Spleen (tissue), 7 donors: Measurements from ENCODE around the gene TEDC2.

Source experiments
- POLR2A ChIP-seq, 3 donors: fragments of 450-650 bp; IDR thresholded peaks; one replicate each; pipeline ENCODE4 v1.5.1; 2017; ENCODE audit warnings: antibody characterized with exemption in 3 of 3, mild to moderate bottlenecking in 1 of 3
- TF ChIP-seq, protein P1 (sequence below), 11 experiments: fragments of 200-600 bp in 7 of 11; fragments of 450-650 bp in 4 of 11; sonication (generic) in 4 of 11; IDR thresholded peaks in 8 of 11; conservative IDR thresholded peaks in 3 of 11; 1 replicate in 7 of 11; 2 replicates in 4 of 11; pipeline versions ENCODE4 v1.4.0 to v1.8.0; 2016 to 2021; ENCODE audit warnings: antibody characterized with exemption in 11 of 11, inconsistent platforms in 4 of 11, mild to moderate bottlenecking in 1 of 11
- donor health status: DM: no; HTN: no; CAD: no; lungs with moderate emphysema.
- donor health status: DM: no; HTN: no; CAD: no.
- donor health status: DM: no; HTN: no; CAD: no.

DNA sequence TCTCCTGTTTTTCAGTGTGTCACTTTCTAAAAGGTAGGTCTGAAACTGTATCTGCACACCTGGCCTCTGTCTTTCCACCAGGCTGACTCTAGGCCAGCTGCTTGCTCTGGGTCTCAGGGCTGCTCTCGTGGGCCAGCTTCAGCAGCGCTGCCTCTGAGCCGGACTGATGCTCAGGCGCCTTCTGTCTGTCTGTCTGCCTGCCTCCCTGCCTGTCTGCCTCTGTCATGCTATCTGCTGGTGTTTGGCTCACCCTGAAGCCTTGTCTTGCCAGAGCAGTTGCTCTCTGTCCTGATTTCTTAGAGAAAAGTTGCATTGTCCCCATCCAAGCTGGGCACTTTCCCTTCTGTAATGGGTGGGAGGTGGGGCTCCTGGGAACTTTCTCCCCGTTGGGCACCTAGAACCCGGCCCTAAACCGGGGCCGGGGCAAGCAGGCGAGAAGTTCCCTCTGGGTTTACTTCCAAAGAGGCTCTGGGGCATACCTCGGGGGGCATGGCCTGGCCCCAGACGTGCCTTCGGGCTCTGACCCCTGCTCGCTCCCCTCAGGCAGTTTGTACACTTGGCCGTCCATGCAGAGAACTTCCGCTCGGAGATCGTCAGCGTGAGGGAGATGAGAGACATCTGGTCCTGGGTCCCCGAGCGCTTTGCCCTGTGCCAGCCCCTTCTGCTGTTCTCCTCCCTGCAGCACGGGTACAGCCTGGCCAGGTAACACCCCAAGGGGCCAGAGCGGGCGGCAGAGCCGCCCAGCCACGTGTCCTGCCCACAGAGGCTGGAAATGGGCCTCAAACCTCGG, 38.0 kb downstream of the TEDC2 start:
- TF ChIP-seq, protein P1, sequence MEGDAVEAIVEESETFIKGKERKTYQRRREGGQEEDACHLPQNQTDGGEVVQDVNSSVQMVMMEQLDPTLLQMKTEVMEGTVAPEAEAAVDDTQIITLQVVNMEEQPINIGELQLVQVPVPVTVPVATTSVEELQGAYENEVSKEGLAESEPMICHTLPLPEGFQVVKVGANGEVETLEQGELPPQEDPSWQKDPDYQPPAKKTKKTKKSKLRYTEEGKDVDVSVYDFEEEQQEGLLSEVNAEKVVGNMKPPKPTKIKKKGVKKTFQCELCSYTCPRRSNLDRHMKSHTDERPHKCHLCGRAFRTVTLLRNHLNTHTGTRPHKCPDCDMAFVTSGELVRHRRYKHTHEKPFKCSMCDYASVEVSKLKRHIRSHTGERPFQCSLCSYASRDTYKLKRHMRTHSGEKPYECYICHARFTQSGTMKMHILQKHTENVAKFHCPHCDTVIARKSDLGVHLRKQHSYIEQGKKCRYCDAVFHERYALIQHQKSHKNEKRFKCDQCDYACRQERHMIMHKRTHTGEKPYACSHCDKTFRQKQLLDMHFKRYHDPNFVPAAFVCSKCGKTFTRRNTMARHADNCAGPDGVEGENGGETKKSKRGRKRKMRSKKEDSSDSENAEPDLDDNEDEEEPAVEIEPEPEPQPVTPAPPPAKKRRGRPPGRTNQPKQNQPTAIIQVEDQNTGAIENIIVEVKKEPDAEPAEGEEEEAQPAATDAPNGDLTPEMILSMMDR (IDR thresholded peaks at IDR 0.05 in 8 of 11, conservative IDR thresholded peaks at IDR 0.05 in 3 of 11), result no peak
- TF ChIP-seq POLR2A (IDR thresholded peaks at IDR 0.05), result no peak
